ENCODE data around the gene RAB40C. TPM values are rescaled to one million over a fixed set of nuclear protein-coding genes. Genes with fewer than 3 reads are reported as not detected.
"Not testable (repeated sequence)": the region's sequence is repeated elsewhere in the genome, so short reads cannot be mapped to it uniquely, and the experiment has no call there.

The RAB40C gene
- total RNA-seq, 1 experiment from 2014 or later: 11.9 TPM

GRCh38 chr16:588889-589657, 793 bp upstream of the RAB40C start:
- DNase-seq (ENCODE audit: extremely low read depth, low read depth): peak; percentile 94

GRCh38 chr16:590188-590814, 435 bp downstream of the RAB40C start:
- DNase-seq (ENCODE audit: extremely low read depth, low read depth): no peak

GRCh38 chr16:590815-591200, 942 bp downstream of the RAB40C start:
- DNase-seq (ENCODE audit: extremely low read depth, low read depth): no peak

- DNase-seq (ENCODE audit: extremely low read depth, low read depth): no peak
These were observed 1.4 kb downstream of the RAB40C start for GRCh38 chr16:591231-591630.

- no peak for DNase-seq (ENCODE audit: extremely low read depth, low read depth)
These were observed 2.1 kb downstream of the RAB40C start for GRCh38 chr16:591892-592517.

GRCh38 chr16:592518-593306, 2.8 kb downstream of the RAB40C start:
- DNase-seq (ENCODE audit: extremely low read depth, low read depth): no peak

- DNase-seq (ENCODE audit: extremely low read depth, low read depth): no peak
These were observed 3.5 kb downstream of the RAB40C start for GRCh38 chr16:593406-593805.

- no peak for DNase-seq (ENCODE audit: extremely low read depth, low read depth)
These were observed 3.9 kb downstream of the RAB40C start for GRCh38 chr16:593807-594206.

- no peak for DNase-seq (ENCODE audit: extremely low read depth, low read depth)
These were observed 5.2 kb downstream of the RAB40C start for GRCh38 chr16:595094-595528.

GRCh38 chr16:595942-596735, 6.3 kb downstream of the RAB40C start:
- no peak for DNase-seq (ENCODE audit: extremely low read depth, low read depth)

GRCh38 chr16:596736-597060, 6.8 kb downstream of the RAB40C start:
- DNase-seq (ENCODE audit: extremely low read depth, low read depth): no peak

GRCh38 chr16:597655-598054, 7.8 kb downstream of the RAB40C start:
- not testable (repeated sequence) for DNase-seq (ENCODE audit: extremely low read depth, low read depth)

GRCh38 chr16:598823-599739, 9.2 kb downstream of the RAB40C start:
- DNase-seq (ENCODE audit: extremely low read depth, low read depth): no peak

GRCh38 chr16:600781-601180, 10.9 kb downstream of the RAB40C start:
- DNase-seq (ENCODE audit: extremely low read depth, low read depth): no peak

- DNase-seq (ENCODE audit: extremely low read depth, low read depth): no peak
These were observed 14.1 kb downstream of the RAB40C start for GRCh38 chr16:603933-604332.

GRCh38 chr16:606656-607307, 16.9 kb downstream of the RAB40C start:
- no peak for DNase-seq (ENCODE audit: extremely low read depth, low read depth)

- DNase-seq (ENCODE audit: extremely low read depth, low read depth): no peak
These were observed 18.2 kb downstream of the RAB40C start for GRCh38 chr16:608019-608418.

- no peak for DNase-seq (ENCODE audit: extremely low read depth, low read depth)
These were observed 19.4 kb downstream of the RAB40C start for GRCh38 chr16:609316-609715.

GRCh38 chr16:609984-610383, 20.1 kb downstream of the RAB40C start:
- DNase-seq (ENCODE audit: extremely low read depth, low read depth): no peak

Data from NCI-H460 (cell line).